GM19193 (cell line): ENCODE measurements around the gene EXOC3L2.

Source experiments
- POLR2A ChIP-seq: IDR thresholded peaks from 4 replicates; pipeline ENCODE4 v1.6.1; 2011; ENCODE audit not compliant: insufficient read depth, insufficient read length; ENCODE audit errors: extremely low read depth

EXOC3L2 gene

DNA sequence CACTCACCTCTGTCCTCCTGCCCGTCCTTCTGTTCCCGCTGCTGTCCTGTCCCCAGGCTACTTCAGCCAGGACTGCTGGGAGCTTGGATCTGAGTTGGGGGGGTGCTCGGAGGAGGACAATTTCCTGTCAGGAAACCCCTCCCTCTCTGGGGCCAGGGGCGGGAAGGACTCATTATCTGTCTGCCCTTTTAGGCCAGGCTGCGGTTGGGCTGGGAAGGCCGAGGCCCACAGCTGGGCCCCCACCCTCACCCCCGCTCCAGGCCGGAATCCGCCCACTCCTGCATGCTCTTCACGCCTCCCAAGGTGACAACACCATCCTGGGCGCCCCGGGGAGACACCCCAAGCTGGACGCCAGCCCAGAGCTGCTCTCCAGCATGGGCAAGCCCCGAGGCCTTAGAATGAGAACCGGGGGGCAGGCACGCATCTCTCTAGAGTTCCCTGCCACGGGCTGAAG, at the start of gene EXOC3L2:
EXOC3L2 (minus strand) TSS at position 74 of the 454 bp plus-strand sequence. CDS start 6,362 bp downstream, outside the sequence.
- TF ChIP-seq POLR2A, result no peak

DNA sequence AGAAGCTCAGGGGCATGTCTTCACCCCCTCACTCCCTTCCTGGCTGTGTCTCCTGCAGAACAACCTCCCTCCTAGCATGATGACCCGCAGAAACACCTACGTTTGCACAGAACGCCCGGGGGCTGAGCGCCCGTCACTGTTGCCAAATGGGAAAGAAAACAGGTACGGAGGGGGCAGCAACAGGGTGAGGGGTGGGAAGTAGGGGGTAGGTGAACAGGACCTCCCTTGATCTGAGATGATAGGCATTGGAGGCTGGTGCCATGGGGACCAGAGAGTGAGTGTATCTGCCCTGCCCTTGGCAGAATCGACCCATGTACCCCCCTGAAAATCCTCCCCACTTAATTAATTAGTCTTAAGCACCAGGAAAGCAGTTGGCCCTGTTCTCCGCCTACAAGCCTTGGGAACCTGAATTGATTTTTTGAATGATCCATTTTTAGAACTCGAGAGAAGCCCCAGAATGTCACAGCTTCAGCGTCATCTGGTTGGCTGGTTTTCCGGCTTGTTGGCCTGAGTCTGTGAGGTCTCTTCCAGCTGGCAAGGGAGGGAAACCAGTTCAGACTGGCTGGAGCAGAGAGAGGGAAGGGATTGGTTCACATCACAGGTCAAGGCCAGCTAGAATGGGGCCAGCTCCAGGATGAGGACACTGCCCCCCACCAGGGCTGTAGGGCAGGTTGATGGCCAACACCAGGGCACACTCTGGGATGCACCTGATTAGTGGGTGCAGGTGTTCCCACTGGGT, 49.3 kb upstream of the EXOC3L2 start:
- TF ChIP-seq POLR2A, result no peak

DNA sequence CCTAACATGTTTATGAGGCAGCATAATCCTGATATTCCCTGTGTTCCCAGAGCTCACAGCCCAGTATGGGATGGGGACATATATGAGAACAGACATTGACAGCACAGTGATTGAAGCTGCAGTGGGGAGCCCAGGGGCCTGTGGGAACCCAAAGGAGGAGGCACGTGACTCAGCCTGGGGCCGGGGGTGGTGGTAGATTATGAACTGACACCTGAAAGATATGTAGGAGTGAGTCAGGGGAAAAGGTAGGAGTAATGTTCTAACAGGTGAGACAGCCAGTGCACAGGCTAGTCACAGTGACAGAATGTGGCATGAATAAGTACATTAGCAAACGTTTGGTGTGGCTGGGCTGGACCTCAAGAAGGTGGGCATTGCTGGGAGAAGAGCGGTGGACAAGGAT, 48.5 kb upstream of the EXOC3L2 start:
- no peak for TF ChIP-seq POLR2A

DNA sequence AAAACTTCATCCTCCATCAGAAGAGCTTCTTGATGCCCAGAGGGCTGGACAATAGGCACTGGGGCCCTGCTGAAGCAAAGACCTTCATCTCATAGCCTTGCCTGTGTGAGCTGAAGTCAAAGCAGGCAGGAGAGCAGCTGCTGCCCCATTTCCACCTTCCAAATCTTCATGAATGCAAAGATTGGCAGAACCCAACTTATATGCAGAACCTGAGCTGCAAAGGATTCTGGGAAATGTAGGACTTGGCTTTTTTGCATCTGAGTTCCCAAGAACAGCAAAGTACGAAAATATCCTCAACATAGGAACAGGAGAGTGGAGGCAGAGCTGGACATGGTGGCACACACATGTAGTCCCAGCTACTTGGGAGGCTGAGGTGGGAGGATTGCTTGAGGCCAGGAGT, 46.6 kb upstream of the EXOC3L2 start:
- TF ChIP-seq POLR2A, result no peak

DNA sequence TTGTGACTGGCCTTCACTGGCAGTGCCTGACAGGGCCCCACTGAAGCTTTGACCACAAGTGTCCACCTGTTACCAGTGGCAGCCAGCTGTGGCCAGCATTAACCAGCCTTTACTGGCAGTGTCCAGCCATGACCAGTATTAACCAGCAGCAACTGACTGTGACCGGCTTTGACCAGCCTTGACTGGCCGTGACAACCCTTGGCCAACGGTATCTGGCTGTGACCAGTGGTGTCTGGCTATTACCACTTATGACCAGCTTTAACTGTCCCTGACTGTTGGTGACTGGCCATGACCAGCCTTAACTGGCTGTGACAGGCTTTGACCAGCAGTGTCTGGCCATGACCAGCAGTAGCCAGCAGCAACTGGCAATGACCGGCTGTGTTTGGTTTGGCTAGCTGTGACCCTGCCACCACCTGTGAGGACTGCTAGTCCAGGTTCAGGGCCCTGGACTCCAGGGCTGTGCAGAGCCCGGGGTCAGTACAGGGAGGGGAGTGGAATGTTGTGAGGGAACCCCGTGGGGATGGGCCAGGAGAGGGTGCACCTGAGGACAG, 45.2 kb upstream of the EXOC3L2 start:
- TF ChIP-seq POLR2A, result no peak

DNA sequence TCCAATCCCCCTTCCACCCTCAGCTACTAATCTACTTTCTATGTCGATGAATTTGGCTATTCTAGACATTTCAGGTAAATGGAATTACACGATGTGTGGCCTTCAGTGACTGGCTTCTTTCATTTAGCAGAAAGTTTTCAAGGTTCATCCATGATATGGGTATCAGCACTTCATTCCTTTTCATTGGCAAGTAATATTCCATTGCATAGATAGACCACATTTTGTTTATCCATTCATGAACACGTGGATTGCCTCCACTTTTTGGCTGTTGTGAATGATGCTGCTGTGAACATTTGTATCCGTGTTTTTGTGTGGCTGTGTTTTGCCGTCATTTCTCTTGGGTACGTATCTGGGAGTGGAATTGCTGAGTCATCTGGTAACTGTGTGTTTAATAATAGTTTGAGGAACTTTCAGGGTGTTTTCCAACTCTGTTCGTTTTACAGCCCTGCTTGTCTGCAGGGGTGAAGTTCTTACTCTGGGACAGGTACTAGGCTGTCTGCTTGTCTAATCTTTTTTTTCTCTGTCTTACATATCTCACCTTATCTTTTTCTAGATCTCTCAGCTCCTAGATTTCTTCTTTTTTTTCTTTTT, 38.3 kb upstream of the EXOC3L2 start:
- no peak for TF ChIP-seq POLR2A

DNA sequence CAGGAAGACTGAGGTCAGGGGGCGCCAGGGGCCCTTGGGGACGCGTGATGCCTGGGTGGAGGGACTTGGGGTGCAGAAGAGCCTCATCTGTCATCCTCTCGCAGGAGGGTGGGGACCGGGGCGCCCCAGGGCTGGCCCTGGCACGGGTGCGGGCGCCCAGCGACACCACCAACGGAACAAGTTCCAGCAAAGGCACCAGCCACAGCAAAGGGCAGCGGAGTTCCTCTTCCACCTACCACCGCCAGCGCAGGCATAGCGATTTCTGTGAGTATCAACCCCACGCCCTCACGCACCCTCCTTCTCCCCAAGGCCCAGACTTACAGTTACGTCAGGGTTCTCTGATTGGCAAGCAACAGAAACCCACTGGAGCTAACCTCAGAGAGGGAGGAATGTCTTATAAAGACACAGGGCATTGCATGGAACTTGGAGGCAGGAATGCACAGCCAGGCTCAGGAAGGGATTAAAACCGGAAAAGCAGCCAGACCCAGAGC, 35.3 kb upstream of the EXOC3L2 start:
- no peak for TF ChIP-seq POLR2A

DNA sequence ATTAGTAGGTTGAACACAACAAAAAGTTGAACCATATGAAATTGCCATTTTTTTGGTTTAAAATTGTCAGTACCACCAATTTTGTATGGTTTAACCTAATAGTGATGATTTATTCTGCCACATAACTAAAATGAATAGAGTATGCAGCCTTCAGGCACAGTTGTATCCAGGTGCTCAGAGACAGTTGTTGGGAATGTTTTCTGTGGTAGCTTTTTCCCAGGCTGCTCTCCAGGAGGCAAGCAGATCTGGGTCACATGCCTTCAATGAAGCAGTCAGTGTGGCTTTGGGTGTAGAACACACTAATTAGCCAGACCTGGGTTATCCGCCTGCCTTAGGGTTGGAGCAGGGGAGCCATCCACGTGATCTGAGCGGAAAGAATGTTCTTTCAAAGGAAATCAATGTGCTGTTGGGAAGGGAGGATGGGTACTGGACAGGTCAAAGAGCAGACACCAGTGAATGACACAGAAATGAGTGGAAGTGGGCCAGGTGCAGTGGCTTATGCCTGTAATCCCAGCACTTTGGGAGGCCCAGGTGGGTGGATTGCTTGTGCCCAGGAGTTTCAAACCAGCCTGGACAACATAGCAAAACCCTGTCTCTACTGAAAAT, 34.5 kb upstream of the EXOC3L2 start:
- TF ChIP-seq POLR2A, result no peak

DNA sequence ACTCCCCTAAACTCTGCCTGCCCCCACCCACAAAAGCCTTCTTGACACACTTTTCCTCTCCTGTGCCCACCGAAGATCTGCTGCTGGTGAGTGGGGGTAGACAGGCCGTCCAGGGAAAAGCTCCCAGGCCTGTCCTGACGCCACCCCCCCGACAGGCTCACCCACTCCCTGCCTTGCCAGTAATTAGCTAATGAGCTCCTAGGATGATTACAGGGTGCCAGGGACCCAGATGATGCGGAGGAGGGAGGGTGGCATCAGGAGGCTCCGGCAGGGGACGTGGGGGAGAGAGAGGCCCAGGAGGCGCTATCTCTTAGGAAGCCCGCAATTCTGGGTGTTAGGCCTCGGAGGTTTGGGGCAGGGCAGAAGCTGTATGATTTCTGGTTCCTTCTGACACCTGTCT, 32.9 kb upstream of the EXOC3L2 start:
- TF ChIP-seq POLR2A, result no peak

DNA sequence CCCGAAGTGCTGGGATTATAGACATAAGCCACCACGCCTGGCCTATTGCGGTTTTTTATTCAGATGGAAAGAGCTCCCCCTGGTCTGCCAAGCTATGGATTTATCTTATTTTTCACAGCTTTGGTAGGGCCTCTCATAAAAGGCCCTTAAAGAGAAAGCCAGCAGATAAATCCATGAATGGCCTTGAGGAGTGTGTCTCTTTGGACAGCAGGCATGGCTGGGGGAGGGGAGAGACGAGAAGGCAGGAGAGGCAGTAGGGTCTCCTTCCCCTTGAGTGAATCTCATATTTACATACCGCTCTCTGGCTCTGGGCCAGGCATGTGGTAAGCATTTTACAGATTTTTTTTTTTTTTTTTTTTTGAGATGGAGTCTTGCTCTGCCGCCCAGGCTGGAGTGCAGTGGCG, 31.1 kb upstream of the EXOC3L2 start:
- no peak for TF ChIP-seq POLR2A

DNA sequence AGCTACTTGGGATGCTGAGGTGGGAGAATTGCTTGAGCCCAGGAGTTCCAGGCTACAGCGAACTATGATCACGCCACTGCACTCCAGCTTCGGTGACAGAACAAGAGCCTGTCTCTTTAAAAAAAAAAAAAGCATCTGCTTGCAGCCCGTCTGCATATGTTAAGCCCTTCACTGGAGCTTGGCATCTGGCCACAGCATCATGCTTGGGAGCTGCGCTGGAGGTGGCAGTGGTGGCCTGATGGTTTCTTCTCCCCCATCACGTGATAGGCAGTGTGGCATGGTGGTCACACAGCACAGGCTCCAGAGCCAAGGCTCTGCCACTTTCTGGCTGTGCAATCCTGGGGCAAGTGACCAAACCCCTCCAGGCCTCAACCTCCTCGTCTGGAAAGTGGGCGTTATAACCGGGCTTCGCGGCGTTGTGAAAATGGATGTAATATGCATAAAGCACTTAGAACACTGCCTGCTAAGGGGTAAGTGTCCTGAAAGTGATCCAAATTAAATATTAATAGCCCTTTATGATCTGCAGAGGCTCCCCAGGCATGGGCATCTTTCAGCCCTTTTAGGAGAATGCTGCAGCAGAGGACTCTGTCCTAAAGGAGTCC, 30.3 kb upstream of the EXOC3L2 start:
- TF ChIP-seq POLR2A, result no peak

DNA sequence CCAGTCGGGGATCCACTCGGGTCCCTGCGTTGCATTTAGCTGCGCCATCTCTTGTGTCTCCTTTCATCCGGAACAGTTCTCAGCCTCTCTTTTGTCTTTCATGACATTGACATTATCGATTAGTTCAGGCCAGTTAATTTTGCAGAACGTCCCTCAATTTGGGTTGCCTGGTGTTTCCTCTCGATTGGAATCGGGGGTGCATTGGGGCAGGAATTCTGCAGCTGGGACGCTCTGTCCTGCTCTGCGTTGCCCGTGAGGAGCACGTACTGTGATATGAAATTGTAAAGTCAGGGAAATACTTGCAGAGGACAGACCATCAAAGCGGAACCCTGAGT, 28.3 kb upstream of the EXOC3L2 start:
- TF ChIP-seq POLR2A, result no peak

DNA sequence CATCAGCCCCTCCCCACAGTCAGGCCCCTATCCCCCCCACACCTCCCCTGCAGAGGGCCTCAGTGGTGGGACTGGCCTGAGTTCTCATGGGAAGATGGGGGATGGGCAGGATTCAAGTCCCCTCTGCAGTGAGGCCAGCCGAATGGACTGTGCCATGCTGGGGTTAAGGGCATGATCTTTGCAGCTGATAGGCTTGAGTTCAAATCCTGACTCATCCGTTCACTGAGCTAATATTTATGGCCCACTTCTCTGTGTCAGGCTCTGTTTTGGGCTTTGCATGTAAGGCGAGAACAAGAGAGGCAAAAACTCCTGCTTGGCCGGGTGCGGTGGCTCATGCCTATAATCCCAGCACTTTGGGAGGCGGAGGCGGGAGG, 26.5 kb upstream of the EXOC3L2 start:
- no peak for TF ChIP-seq POLR2A

DNA sequence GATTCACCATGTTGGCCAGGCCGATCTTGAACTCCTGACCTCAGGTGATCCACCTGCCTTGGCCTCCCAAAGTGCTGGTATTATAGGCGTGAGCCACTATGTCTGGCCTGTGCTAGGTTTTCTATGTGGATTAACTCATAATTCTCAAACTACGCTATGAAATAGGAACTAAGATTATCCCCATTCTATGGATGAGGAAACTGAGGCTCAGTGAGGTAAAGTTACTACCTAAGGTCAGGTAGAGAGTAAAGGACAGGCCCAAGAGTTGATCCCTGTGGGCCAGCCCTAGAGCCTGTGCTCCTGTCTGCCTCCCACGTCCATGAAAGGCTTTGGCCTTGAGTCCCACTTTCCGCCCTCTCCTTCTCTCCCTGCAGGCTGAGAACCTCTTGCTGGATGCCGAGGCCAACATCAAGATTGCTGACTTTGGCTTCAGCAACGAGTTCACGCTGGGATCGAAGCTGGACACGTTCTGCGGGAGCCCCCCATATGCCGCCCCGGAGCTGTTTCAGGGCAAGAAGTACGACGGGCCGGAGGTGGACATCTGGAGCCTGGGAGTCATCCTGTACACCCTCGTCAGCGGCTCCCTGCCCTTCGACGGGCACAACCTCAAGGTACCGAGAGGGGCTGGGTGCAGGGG, 26.0 kb upstream of the EXOC3L2 start:
- no peak for TF ChIP-seq POLR2A

DNA sequence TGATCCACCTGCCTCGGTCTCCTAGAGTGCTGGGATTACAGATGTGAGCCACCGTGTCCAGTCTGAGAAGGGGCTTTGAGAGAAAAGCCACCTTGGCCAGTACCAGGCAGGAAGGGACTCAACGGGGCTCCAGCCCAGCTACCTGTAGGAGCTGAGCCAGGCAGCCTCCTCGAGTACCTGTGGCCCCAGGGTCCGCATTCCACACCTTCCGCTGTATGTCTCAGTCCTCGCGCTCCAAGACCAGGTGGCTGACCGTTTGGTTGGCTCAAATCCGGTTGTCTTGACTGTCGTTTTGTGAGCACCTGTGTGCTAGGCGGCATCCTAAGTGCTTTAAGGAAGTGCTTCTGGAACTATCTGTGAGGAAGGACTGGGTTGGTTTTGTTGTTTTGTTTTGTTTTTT, 22.1 kb upstream of the EXOC3L2 start:
- TF ChIP-seq POLR2A, result no peak
